Stimulated activated CD8-positive, alpha-beta memory T cell treated with anti-CD3 and anti-CD28 coated beads, Interleukin-7, amount 100 ng/mL, for 48 hours (primary cell): ENCODE results near the gene SEMA5A.

ENCODE experiments used
- DNase-seq, 2 donors: peaks; one replicate each; pipeline ENCODE4 v3.0.0-alpha.2; 2020; ENCODE audit warnings: low read depth in 1 of 2; ENCODE audit errors: extremely low read depth in 1 of 2

SEMA5A gene

DNA sequence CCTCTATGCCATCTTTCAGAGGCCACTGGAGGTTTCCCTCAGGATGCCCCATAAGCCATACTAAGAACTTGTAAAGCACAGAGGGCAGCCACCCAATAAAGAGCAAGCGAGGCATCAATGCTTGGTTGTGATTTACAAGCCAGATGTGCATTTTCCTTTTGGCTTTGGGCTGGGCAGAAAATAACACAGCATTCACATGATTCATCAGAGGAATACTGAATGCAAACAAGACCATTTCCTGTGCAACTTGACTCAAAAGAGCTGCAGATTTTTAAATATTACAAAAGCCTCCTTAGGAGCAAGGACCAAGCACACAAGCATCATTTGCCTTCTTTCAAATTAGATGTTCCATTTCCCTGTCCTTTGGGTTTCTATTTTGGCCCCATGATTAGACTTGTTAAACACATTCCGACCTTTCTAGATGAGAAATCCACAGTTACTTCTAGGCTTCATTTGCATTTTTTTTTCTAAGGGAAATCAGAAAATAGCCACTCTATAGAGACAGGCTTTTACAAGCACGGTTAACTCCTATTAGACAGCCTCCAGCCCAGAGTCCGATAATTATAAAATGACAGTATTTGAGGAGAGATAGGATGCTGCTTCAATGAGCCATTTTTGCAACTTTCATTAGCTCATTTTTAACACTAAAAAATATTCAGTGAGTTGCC is 207.8 kb downstream of the SEMA5A start:
- no peak for DNase-seq

DNA sequence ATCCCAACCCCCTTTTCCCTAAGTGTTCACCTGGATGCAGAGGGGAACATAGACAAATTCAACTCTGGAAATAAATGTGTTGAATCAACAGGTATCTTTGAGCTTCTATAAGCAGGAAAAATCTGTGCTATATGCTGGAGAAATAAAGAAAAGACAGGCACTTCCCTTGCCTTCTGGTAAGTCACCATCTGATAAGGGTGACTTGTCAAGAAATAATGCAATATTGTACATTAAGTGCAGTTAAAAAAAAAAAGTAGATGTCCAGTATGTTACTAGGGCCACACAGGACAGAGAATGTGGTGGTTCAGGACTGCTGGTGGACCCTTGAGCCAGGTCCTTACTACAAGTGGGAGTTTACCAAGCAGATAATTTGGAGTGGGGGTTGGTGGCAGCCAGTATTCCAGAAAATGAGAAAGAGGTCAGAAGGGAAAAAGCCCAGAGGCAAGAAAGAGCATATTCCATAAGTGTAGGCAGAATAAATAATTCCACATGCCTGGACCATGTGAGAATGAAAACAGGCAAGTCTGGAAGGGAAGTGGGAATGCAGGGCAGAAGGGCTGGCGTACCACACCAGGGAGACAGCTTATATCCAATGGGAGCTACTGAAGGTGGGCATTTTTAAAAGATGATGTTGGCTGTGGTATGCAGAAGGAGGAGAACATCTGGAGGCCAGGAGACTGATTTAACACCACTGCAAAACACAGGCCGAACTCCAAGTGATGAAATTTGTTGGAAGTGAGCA is 209.9 kb downstream of the SEMA5A start:
- DNase-seq: no peak

DNA sequence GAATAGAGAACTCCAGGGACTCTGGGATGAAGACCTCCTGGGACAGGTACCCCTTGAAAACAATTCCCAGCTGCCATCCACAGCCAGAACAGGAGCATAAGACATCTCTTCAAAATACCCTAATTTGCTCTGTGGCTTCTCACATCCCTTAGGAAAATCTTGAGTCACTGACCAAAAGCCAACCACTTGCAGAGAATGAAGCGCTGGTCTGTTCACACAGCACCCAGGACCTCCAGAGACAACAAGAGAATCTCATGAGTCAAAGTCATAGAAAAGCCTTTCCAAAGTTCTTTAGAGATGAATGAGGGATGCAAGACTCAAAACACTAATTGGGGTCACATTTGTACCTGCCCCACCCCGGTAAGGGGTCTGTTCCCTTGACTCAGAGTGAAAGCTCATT is 210.6 kb downstream of the SEMA5A start:
- no peak for DNase-seq

DNA sequence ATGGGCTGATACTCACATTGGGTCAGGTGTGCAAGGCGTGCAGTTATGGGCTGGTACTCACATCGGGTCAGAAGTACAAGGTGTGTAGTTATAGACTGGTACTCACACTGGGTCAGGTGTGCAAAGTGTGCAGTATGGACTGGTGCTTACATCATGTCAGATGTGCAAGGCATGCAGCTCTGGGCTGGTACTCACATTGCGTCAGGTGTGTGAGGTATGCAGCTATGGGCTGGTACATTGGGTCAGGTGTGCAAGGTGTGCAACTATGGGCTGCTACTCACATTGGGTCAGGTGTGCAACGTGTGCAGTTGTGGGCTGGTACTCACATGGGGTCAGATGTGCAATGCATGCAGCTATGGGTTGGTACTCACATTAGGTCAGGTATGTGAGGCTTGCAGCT is 213.8 kb downstream of the SEMA5A start:
- no peak for DNase-seq

DNA sequence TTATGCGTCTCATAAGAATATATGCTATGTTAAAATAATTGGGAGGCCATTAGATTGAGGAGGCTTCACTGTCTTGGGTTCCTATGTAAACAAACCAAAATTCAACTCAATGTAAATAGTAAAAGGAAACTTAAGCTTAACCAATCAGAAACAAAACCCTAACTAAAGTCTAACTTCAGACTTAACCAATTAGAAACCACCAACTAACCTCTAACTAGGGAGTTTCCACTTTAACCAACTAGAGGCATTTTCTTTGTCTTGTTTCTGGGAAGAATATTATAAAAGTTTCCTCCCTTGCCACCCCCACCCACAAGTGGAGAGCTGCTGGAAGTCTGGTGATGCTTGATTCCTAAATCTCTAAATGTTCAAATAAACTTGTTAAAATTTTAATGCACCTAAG is 214.5 kb downstream of the SEMA5A start:
- no peak for DNase-seq

DNA sequence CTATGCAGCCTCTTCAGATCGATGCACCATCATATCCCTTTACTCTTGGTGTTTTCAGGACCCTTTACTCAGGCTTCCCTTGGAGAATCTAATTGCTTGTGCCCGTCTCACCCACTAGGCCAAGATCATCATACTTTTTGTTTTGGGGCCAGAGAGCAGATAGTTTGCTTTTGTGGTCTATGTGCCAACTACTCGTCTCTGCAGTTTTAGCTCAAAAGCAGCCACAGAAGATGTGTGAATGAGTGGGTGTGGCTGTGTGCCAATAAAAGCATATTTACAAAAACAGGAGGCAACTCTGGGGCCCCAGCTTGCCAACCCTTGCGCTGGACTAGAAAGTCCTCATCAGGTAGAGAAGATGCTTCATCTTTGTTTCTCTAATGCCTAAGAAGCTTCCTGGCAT is 216.8 kb downstream of the SEMA5A start:
- no peak for DNase-seq

DNA sequence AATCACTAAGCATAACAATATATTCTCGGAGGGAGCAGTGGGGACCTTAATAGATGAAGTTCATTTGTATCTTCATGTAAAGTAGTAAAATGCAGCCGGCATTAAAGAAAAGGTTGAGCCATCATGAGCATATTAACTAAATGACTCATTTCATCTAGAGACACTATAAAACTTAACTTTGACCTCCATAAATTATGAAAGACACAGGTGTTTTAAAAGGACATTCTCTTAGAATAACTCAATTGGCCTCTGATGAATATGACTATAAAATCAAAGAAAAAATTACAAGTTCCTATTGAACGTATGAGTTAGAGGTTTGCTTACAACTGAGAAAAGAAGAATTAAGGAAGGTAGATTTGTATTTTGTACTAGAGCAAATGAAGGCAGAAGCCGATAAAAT is 220.3 kb downstream of the SEMA5A start:
- no peak for DNase-seq

DNA sequence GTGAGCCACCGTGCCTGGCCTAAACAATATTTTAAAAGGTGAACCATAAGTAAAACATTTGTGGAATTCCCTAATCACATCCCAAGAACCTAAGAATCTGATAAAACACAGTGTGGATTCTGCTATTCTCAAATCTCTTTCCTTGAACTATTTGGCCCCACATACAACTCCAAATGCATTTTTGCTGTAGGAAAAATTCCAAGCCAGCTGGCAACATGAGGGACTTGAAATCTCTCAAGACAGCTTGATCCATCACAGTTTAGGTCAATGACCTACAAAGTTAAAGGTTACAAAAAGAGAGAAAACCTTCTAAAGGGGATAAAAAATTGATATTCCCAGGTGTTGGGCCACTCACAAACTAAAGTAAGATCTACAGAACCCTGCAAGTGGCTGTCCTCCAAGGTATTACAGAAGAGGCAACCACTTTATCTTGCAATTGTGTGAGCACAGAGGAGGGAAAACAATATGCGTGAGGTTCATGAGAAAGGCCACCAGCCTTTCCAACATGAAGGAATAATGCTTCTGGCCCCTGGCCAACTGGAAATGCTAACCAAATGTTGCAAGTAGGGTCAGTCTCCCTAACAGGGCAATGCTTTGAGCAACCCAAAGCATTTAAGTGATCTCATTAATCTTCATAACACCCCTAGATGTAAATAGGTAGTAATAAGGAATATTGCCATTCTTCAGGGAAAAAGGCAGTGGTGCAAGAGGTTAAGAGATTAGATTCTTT is 221.4 kb downstream of the SEMA5A start:
- no peak for DNase-seq

DNA sequence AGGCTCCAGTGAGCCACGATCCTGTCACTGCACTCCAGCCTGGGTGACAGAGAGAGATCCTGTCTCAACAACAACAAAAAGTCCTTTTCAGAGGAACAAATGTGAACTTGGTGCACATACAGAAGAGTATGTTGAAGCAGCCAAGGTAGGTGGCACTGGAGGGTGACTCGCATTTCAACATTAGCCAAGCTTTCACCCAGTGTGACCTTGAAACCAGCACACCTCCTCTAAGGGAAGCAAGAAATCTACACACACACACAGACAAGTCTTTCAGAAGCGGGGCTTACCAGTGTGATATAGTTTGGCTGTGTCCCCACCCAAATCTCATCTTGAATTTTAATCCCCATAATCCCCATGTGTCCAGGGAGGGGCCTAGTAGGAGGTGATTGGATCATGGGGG is 225.2 kb downstream of the SEMA5A start:
- no peak for DNase-seq

DNA sequence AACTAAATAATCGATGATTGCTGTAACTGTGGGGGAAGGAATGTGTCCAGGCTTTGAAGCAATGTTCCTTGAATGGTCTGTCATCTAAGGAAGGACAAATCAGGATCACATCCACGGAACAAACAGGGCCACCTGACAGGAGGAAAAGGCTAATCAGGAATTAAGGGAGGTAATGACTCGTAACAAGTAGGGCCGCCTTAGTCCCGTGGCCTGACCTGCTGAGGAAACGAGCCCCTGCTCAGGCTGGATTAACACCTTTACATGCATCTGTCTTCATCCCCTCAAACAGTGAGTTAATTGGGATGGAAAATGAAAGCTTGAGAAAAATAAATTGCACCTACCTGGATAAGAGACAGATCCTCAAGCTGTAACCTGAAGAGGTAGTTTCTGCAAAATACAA is 227.8 kb downstream of the SEMA5A start:
- DNase-seq: no peak

DNA sequence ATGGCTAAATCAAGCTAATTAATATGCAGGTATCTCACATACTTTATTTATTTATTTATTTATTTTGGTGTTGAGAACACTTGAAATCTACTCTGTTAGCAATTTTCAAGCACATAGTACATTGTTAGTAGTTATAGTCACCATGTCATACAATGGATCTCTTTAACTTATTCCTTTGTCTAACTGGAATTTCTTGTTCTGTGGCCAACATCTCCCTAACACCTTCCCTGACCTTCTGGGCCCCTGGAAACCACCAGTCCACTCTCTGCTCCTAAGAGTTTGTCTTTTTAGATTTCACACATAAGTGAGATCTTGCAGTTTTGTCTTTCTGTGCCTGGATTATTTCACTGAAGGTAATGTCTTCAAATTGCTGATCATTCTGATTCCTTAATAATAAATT is 229.1 kb downstream of the SEMA5A start:
- DNase-seq: no peak

DNA sequence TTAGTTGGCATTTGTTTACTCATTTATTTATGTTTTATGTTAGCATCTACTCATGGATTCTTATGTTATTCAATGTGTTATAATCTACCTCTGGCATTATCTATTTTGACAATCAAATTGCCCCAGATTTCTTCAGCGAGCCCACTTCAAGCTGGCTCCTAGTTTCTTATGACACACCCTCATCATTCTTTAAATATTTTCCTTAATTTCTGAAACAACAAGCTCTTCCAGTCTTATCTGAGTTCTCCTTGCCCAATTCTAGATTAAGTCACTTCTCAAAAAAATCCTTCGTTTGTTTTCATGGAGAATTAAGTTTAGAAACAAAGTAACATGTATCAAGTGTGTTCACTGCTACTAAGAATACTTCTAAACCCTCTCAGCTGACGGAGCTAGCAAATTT is 229.8 kb downstream of the SEMA5A start:
- no peak for DNase-seq

DNA sequence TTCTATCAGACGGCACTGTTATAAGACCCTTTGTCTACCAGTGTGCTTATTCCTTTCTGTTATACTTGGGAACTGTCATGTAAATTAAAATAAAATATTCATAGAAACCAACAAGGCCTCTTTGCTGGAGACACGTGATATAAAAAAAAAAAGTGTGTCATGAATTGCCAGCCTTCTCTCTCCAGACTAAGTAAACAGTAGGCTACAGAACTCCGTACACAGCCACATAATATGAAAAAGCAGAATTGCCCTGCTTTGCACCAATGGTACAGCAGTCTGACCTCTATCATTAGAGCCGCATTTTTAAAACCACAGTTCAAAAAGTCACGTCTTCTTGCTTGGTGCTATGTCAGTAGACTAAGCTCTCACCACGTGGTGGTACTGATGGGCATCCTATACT is 231.3 kb downstream of the SEMA5A start:
- no peak for DNase-seq

DNA sequence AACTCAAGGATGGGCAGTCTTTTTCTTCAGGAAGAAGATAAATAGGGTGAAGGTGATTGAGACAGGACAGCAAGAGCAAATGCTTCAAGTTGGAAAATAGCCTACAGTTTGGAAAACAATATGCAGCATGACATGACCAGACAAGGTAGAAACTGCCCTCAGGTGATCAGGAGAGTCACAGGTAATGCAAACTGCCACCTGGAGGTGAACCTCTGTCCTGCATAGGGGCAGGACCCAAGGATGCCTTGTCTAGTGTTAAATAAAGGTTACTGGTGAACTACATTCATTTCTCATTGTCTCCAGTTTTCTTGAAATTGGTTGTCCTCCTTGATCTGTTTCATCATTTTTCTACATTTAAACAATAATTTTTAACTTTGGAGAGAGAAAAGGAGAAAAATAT is 232.1 kb downstream of the SEMA5A start:
- DNase-seq: no peak

DNA sequence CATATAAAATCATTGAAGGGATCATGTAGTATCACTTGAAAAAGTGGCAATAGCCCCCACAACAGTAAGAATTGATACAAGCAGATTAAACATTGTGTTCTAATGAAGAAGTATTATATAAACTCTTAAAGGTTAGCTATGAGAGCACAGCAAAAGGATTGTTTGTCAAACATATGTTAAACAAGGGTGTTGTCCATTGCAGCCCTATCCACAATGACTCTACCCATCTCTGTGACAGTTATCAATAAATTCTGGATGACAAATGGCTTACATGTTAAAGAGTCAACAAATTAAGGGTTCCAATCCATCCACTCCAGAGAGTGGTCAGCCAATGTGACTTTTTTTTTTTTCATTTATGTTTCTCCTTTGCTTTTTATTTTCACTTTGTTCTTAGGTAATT is 238.7 kb downstream of the SEMA5A start:
- no peak for DNase-seq

DNA sequence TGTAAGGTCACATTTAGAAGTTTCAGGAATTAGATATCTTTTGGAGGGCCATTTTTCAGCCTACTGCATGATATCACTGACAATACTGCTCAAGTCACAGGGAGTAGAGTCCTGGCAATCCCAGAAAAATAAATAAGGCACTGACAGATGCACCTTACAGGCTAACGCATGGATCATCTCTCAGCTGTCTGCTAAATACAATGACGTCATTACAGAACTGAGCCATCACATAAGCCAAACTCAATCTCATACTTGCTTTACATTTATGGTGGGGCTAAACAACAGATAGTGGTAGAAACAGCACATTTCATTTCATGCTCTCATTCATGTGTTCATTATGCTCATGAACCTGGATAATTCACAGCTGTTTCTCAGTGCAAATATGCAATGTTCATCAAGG is 243.7 kb downstream of the SEMA5A start:
- DNase-seq: no peak

DNA sequence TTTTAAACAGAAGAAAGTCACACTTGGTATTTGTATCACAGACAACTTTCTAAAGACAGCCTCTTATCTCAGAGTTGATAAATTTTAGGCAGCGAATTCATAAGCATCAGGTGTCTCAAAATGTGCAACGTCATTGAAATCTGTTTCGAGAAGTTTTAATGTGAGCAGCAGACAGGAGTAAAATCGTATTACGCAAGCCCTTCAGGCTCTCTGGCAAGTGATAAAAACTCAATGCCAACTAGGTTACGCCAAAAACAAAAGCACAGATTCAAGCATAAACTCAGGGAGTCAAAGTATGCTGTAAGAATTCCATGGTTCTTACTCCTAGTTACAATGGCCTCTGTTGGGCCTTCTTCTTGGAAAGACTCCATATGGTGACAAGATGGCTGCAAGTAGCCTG is 244.7 kb downstream of the SEMA5A start:
- no peak for DNase-seq

DNA sequence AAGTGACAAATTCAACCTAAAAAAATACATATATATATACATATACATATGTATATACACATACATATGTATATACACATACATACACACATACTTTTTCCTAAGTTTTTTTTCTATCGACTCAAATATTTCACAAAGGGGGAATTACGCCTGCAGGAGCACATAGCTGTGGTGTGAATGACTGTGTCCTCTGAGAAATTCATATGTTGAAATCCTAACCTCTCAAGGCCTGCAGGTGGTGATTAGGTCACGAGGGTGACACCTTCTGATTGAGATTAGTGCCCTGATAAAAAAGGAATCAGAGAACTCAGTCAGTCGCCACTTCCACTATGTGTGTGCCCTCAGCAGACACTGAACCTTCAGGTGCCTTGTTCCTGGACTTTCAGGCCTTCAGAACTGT is 248.7 kb downstream of the SEMA5A start:
- DNase-seq: no peak

DNA sequence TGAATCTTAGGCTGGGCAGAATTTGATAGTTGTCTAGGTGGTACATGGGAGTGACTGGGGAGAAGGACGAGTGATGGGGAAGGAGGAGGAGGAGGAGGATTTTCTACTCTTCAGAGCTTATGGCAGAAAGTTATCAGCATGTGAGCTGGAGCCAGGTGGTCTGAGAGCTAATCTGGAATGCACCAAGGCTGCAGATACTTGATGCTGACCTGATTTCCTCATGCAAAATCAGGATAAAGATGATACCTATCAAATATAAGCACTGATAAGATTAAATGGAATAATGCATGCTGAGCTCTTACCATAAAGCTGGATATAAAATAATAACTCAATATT is 250.4 kb downstream of the SEMA5A start:
- DNase-seq: no peak

DNA sequence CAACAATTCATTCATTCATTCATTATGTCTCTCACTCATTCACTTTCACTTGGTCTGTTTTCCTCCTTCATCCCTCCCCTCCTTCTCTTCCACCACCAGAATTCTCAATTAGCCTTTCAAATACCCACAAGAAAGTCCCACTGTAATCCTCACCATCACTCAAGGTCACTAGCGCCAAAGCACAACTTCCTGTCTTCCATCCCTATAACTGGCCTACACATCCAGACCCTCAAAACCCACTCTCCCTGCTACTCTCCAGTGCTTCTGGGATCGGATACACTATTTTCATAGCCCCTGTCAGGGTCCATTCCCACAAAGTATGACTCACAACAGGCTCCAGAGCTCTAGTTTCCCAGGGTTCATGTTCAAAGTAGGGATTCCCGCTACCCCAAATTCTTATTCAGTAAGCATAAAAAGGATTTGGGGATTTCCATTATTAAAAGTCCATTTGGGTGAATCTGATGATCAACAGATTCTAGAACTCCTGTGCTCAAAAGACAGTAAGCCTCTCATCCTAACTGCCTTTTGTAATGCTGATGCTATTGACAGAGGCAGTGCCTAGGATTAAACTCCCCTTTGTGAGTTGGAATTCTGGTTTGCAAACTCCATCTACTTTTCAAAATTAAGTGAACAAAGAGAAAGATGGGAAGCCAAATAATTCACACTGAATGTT is 250.9 kb downstream of the SEMA5A start:
- DNase-seq: no peak

DNA sequence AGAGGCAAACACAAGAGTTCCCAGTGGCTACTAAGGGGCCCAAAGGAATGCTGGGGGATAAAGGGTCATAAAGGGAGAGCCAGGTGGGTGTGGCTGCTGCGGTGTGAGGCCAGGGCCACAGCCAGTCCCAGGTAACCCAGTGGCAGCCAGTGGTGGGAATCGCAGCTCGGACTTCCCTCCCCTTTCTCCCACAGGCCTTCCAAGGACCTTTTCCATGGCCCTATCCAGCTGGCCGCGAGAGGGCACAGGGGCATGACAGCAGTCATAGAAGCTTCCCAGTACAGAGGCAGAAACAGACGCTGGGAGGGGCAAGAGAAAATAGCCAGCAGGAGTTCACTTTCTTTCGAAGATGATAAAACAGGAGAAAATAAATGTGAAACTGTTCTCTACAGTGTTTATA is 257.6 kb downstream of the SEMA5A start:
- no peak for DNase-seq
